Gastroesophageal sphincter (tissue), 4 donors: ENCODE results near the gene MCFD2. TPM values are rescaled to one million over a fixed set of nuclear protein-coding genes. Genes with fewer than 3 reads are reported as not detected.
A peak's percentile ranks its signal among the peaks of the same experiment; 100 is the strongest.
"Not testable (repeated sequence)": the region's sequence is repeated elsewhere in the genome, so short reads cannot be mapped to it uniquely, and the experiment has no call there.

ENCODE experiments used
- ATAC-seq: fragments of 150-250 bp; one replicate; pipeline ENCODE4 v1.9.1; 2016; ENCODE audit warnings: mild to moderate bottlenecking, moderate library complexity
- H3K27ac ChIP-seq, 4 donors: fragments of 200-600 bp; sonication (generic) in 3 of 4; 1 replicate in 3 of 4; 2 replicates in 1 of 4; pipeline ENCODE4 v1.5.1; 2016 to 2019
- H3K27me3 ChIP-seq: fragments of 200-600 bp; sonication (generic); one replicate; pipeline ENCODE4 v1.5.1; 2019
- H3K36me3 ChIP-seq, 2 donors: fragments of 200-600 bp; sonication (generic); one replicate each; pipeline ENCODE4 v1.5.1; 2019; ENCODE audit warnings: control low read depth in 1 of 2
- H3K4me1 ChIP-seq, 3 donors: fragments of 200-600 bp; sonication (generic); 1 replicate in 2 of 3; 2 replicates in 1 of 3; pipeline ENCODE4 v1.5.1; 2016 to 2019; ENCODE audit warnings: control low read depth in 2 of 3
- H3K4me3 ChIP-seq, 2 donors: fragments of 200-600 bp; sonication (generic); one replicate each; pipeline ENCODE4 v1.5.1; 2019; ENCODE audit warnings: mild to moderate bottlenecking in 1 of 2, moderate library complexity in 1 of 2
- H3K9me3 ChIP-seq, 3 donors: fragments of 200-600 bp; sonication (generic); one replicate each; pipeline ENCODE4 v1.5.1; 2017 to 2019; ENCODE audit warnings: control low read depth in 2 of 3
- EP300 ChIP-seq: sonication (generic); formaldehyde crosslinking; IDR thresholded peaks from one replicate; pipeline ENCODE4 v1.6.1; 2017; ENCODE audit warnings: antibody characterized with exemption, mild to moderate bottlenecking
- POLR2A ChIP-seq, 2 donors: fragments of 450-650 bp; IDR thresholded peaks; one replicate each; pipeline ENCODE4 v1.6.1; 2017; ENCODE audit warnings: antibody characterized with exemption in 2 of 2, mild to moderate bottlenecking in 2 of 2, moderate library complexity in 1 of 2
- POLR2AphosphoS5 ChIP-seq: sonication (generic); formaldehyde crosslinking; IDR thresholded peaks from one replicate; pipeline ENCODE4 v1.6.1; 2017; ENCODE audit warnings: antibody characterized with exemption
- WGBS, 2 donors: methylation state at CpG; one replicate each; pipeline ENCODE4 v1.1.5; 2018; ENCODE audit warnings: low coverage in 1 of 2; 5-methylcytosine and 5-hydroxymethylcytosine counted together
- total RNA-seq, 4 donors: library from RNA; depleted of rRNA; stranded (reverse); fragments of >200 nt; gene quantifications; one replicate each; pipeline ENCODE4 v1.1.0, GENCODE V29; 2016
- TF ChIP-seq, protein P1 (sequence below), 4 experiments: fragments of 200-600 bp in 2 of 4; fragments of 450-650 bp in 2 of 4; sonication (generic) in 1 of 4; IDR thresholded peaks; one replicate each; pipeline ENCODE4 v1.5.1; 2017 to 2019; ENCODE audit warnings: antibody characterized with exemption in 4 of 4, mild to moderate bottlenecking in 2 of 4, moderate library complexity in 2 of 4

Gene MCFD2
- total RNA-seq, 4 donors from 2014 or later = 81.7 to 89.5 (median 85.4) TPM

DNA sequence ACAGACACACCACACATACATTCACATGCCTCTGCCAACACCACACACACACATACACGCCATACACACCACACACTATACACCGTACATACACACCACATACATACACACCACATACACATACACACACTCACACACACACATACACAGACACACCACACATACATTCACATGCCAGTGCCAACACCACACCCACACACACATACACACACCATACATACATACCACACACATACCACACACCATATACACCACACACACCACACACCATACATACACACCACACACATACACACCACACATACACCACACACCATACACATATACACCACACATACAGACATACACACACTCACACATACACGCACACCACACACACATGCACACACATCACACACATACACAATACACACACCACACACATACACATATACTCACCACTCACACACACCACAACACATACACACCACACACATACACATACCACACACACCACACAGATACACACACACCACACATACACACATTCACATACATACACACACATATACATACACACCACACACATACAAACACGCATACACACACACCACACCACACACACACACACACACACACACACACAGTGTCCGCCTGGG, 37.2 kb downstream of the MCFD2 start:
- Histone ChIP-seq H3K4me3 (no peak overlapping the region), H3K9me3 (no peaks in the 10 kb centered on the region), H3K27ac (peak overlapping the region in 2 of 4 donors; percentile 3 to 46), H3K36me3 (no peaks in the 10 kb centered on the region), H3K27me3 (no peaks in the 10 kb centered on the region), H3K4me1 (peaks cover 2 to 77% (median 33%) of the 10 kb centered on the region in 3 donors)
- WGBS, 2 donors = 91 to 100% methylated on average over 2 to 5 of the region's 5 CpGs
- TF ChIP-seq, protein P1, sequence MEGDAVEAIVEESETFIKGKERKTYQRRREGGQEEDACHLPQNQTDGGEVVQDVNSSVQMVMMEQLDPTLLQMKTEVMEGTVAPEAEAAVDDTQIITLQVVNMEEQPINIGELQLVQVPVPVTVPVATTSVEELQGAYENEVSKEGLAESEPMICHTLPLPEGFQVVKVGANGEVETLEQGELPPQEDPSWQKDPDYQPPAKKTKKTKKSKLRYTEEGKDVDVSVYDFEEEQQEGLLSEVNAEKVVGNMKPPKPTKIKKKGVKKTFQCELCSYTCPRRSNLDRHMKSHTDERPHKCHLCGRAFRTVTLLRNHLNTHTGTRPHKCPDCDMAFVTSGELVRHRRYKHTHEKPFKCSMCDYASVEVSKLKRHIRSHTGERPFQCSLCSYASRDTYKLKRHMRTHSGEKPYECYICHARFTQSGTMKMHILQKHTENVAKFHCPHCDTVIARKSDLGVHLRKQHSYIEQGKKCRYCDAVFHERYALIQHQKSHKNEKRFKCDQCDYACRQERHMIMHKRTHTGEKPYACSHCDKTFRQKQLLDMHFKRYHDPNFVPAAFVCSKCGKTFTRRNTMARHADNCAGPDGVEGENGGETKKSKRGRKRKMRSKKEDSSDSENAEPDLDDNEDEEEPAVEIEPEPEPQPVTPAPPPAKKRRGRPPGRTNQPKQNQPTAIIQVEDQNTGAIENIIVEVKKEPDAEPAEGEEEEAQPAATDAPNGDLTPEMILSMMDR (IDR thresholded peaks at IDR 0.05) = no peak
- TF ChIP-seq POLR2A (IDR thresholded peaks at IDR 0.05) = no peak
- TF ChIP-seq POLR2AphosphoS5 = no peak
- no peak for TF ChIP-seq EP300
- no peak for ATAC-seq

DNA sequence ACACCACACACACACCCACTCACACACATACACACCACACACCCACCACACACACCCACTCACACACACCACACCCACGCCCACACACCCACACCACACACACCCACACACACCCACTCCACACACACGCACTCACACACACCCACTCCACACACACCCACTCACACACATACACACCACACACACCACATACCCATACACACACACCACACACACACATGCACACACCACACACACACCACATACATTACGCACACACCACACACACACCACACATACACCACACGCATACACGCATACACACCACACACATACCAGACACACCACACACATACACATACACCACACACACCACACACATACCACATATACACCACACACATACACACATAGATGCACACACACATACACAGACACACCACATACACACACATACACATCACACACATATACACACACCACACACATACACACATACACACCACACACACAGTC, 37.9 kb downstream of the MCFD2 start:
- H3K9me3 ChIP-seq = no peaks in the 10 kb centered on the region
- H3K27ac ChIP-seq = peak overlapping the region in 1 of 4 donors; percentile 47
- WGBS, 2 donors = 84 to 90% methylated on average over 5 of the region's 5 CpGs
- H3K4me3 ChIP-seq = no peak overlapping the region
- TF ChIP-seq POLR2AphosphoS5 (no peak), POLR2A (IDR thresholded peaks at IDR 0.05) (no peak), EP300 (no peak)
- TF ChIP-seq, protein P1 (IDR thresholded peaks at IDR 0.05) = no peak
- no peak for ATAC-seq
- peaks cover 2 to 81% (median 37%) of the 10 kb centered on the region in 3 donors for H3K4me1 ChIP-seq
- H3K36me3 ChIP-seq = no peaks in the 10 kb centered on the region
- H3K27me3 ChIP-seq = no peaks in the 10 kb centered on the region

DNA sequence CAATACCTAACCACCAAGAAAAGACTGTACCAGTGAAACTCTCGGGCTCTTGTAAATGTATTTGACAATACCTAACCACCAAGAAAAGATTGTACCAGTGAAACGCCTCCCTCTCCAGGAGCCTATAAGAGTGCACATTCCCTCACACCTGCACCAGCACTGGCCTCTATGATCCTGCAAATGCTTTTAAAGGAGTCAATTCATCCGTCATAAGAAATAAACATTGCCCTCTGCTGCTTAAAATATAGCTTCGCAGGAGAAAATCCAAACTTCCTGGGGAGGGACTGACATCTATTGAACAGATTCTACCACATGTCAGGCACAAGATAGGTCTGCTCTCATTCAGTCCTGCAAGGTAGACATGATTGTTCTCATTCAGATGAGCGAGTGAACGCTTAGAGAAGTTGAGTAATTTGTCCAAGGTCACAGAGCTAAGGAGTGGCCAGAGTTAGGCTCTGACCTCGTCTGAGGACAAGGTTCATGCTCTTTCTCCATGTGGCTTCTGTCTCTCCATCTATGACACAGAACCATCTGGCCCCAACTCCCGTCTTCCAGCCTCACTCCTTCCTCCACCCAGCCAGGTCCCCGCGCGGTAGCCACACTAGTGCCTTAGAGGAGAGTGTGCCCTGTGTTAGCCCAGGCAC, 38.7 kb downstream of the MCFD2 start:
- Histone ChIP-seq H3K9me3 (no peaks in the 10 kb centered on the region), H3K4me3 (no peak overlapping the region), H3K4me1 (peaks cover 2 to 78% (median 35%) of the 10 kb centered on the region in 3 donors), H3K27ac (peak overlapping the region in 2 of 4 donors; percentile 39 to 47), H3K27me3 (no peaks in the 10 kb centered on the region), H3K36me3 (no peaks in the 10 kb centered on the region)
- WGBS, 2 donors = 43% methylated on average over 11 of the region's 11 CpGs; no CpG with 5 or more reads in 1 of the 2 donors
- TF ChIP-seq EP300 = no peak
- TF ChIP-seq POLR2AphosphoS5 = peak; percentile 33
- TF ChIP-seq, protein P1 (IDR thresholded peaks at IDR 0.05) = peak; percentile 40 to 76 (median 71)
- ATAC-seq = peak; percentile 32

DNA sequence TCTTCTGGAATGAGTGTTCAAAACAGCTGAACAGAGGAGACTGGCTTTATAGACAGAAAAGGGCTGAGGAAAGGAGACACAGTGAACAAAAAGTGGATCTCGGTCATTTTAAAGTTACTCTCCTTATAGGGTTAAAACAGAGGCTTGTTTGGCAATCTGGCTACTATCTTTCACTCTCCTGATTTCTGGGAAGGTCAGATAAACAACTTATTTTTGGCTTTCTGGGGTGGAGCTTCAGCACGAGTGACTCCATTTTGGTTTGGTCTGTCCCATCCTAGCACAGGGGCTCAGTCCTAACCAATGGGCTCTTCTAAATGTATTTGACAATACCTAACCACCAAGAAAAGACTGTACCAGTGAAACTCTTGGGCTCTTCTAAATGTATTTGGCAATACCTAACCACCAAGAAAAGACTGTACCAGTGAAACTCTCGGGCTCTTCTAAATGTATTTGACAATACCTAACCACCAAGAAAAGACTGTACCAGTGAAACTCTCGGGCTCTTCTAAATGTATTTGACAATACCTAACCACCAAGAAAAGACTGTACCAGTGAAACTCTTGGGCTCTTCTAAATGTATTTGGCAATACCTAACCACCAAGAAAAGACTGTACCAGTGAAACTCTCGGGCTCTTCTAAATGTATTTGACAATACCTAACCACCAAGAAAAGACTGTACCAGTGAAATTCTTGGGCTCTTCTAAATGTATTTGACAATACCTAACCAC, 39.5 kb downstream of the MCFD2 start:
- not testable (repeated sequence) for ATAC-seq, H3K36me3 ChIP-seq, H3K9me3 ChIP-seq, H3K4me3 ChIP-seq, H3K27me3 ChIP-seq
- WGBS, 2 donors = 29 to 66% methylated on average over 2 to 4 of the region's 5 CpGs
- peak; percentile 46 for TF ChIP-seq POLR2AphosphoS5
- Histone ChIP-seq H3K27ac (peak overlapping the region in 2 of 4 donors; percentile 39 to 47), H3K4me1 (peaks cover 2 to 70% (median 29%) of the 10 kb centered on the region in 3 donors)

DNA sequence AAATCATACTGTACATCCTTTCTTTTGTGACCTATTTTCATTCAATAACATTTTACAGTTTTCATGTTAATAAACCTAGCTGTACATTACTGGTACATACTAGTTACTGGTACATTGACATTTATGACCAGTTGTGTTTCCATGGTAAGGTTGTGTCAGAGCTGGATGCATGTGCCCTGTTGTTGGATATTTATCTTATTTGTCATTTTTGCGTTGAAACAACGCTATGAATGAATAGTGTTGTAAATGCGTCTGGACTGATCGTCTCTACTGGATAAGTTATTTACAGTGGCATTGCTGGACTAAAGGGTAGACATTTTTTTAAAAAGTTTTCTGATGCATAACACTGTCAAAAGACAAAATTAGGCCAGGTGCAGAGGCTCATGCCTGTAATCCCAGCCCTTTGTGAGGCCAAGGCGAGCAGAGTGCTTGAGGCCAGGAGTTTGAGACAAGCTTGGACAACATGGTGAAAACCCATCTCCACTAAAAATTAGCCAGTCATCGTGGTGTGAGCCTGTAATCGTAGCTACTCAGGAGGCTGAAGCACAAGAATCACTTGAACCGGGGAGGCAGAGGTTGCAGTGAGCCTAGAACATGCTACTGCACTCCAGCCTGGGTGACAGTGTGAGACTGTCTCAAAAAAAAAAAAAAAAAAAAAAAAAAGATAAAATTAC, 40.2 kb downstream of the MCFD2 start:
- Histone ChIP-seq H3K27ac (peak overlapping the region in 2 of 4 donors; percentile 2 to 34), H3K27me3 (no peaks in the 10 kb centered on the region), H3K4me1 (peaks cover 2 to 65% (median 29%) of the 10 kb centered on the region in 3 donors), H3K4me3 (no peak overlapping the region), H3K9me3 (no peaks in the 10 kb centered on the region), H3K36me3 (no peaks in the 10 kb centered on the region)
- WGBS, 2 donors = 77 to 95% methylated on average over 4 to 7 of the region's 8 CpGs
- TF ChIP-seq POLR2A (IDR thresholded peaks at IDR 0.05) (no peak), POLR2AphosphoS5 (no peak), EP300 (no peak)
- TF ChIP-seq, protein P1 (IDR thresholded peaks at IDR 0.05) = no peak
- ATAC-seq = no peak
